Measurements from ENCODE around the gene NPHS1. TPM values are rescaled to one million over a fixed set of nuclear protein-coding genes. Genes with fewer than 3 reads are reported as not detected.

Gene NPHS1
- total and polyA plus RNA-seq, 9 of the 15 experiments (the other 6 are each of a cell fraction or from before 2014, with no cell fraction given): 0.01 to 0.28 (median 0.14) TPM; not detected in 5

DNA sequence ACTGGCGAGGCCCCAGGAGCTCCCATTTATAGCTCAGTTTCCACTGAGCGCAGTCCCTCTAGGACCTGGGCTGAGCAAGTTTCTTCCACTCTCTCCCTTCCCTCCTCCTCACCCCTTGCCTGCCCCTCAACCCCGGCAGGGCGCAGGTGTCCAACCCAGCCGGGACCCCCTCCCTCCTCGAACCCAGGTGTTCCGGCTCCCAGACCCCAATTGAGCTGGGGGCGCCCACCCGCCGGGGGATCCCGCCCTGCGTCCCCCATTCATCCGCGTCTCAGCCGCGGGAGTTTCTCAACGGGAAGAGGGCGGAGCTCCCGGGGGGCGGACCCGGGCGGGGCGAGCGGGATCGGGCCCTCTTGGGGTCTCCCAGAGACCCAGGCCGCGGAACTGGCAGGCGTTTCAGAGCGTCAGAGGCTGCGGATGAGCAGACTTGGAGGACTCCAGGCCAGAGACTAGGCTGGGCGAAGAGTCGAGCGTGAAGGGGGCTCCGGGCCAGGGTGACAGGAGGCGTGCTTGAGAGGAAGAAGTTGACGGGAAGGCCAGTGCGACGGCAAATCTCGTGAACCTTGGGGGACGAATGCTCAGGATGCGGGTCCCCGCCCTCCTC is 4.3 kb upstream of the NPHS1 start, which contains the start of gene KIRREL2:
Gene KIRREL2, plus strand, starts transcription at position 366 of the 604 bp plus-strand sequence. Its CDS starts 209 bp downstream, at position 575.
- Histone ChIP-seq H3K9me3 (replicated peaks; ENCODE audit: control insufficient read depth, insufficient read depth, low read depth, low read length) (peaks cover 5% of the 10 kb centered on the region; the same call in 1 of the 2 replicates), H2AFZ (ENCODE audit: low read depth, low read length) (peak within 1 kb of the TSS; percentile 54), H3K9me1 (ENCODE audit: control insufficient read depth, insufficient read depth, low read length) (no peaks in the 10 kb centered on the region), H3K27me3 (ENCODE audit: control insufficient read depth in 2 of 2, insufficient read depth in 2 of 2, low read length in 2 of 2) (peaks cover 16 to 64% of the 10 kb centered on the region in 2 experiments; a peak in 4 of 5 replicates), H3K36me3 (ENCODE audit: control insufficient read depth, insufficient read depth, low read length) (no peaks in the 10 kb centered on the region), H3K9ac (ENCODE audit: insufficient read depth in 1 of 2, low read depth in 2 of 2, low read length in 2 of 2) (peak within 1 kb of the TSS in 1 of 2 experiments; percentile 83; a peak in 2 of 4 replicates), H4K20me1 (replicated peaks; ENCODE audit: control insufficient read depth, insufficient read depth, low read length) (peaks cover 8% of the 10 kb centered on the region; the same call in 1 of the 2 replicates), H3K79me2 (ENCODE audit: control insufficient read depth, insufficient read depth, low read length) (no peaks in the 10 kb centered on the region), H3K4me1 (replicated peaks in 1 of 2; ENCODE audit: control insufficient read depth in 2 of 2, insufficient read depth in 2 of 2, low read length in 2 of 2) (peaks cover 12 to 41% of the 10 kb centered on the region in 2 experiments), H3K4me2 (ENCODE audit: insufficient read depth, low read length) (peak within 1 kb of the TSS; percentile 11; the same call in 1 of the 2 replicates), H3K27ac (ENCODE audit: extremely low read depth, low read depth, low read length) (no peak within 1 kb of the TSS), H3K4me3 (peak within 1 kb of the TSS; percentile 29)
- TF ChIP-seq ZBTB7A (IDR thresholded peaks at IDR 0.05; ENCODE audit: borderline replicate concordance, control insufficient read depth, low read depth, low read length) (peak; percentile 22; the same call in 1 of the 2 replicates), KHSRP (IDR thresholded peaks at IDR 0.05) (no peak), RBM14 (IDR thresholded peaks at IDR 0.05; ENCODE audit: borderline replicate concordance, insufficient read depth, low read depth, low read length) (0 out of 2 replicates have a peak, but pooled peaks have one; percentile 28)
- 4% methylated on average over 32 of the region's 42 CpGs for WGBS (ENCODE audit: insufficient coverage, low coverage, missing lambda C conversion rate)
- FAIRE-seq: no peak
- in situ Hi-C loops (cut with MboI): no loop called here
- BruUV-seq (replicated peaks): no TSS peak
- intact Hi-C loops (cut with micrococcal nuclease): no loop called here
- peak in 1 of 4 experiments; percentile 41 for DNase-seq (ENCODE audit: extremely low read depth in 1 of 4, low spot score in 3 of 4)
- ChIA-PET POLR2A (interaction anchor here (0.6 to 1.4 kb wide), 3 partner anchors 14 to 208 kb away, joined by 3 to 6 read pairs (median 4); partner anchors contain the start of gene COX6B1), CTCF (ENCODE audit: low intra/inter-chr PET ratio) (no interaction called here)
- ATAC-seq: peak; percentile 30; the same call in 1 of the 3 replicates

All from K562 (cell line).